Fibroblast of peridontal ligament (primary cell): ENCODE data around the gene GRIK2.

Source experiments
- DNase-seq: peaks from one replicate; pipeline ENCODE4 v3.0.0-alpha.2; 2010; ENCODE audit errors: extremely low read depth

GRIK2 gene

DNA sequence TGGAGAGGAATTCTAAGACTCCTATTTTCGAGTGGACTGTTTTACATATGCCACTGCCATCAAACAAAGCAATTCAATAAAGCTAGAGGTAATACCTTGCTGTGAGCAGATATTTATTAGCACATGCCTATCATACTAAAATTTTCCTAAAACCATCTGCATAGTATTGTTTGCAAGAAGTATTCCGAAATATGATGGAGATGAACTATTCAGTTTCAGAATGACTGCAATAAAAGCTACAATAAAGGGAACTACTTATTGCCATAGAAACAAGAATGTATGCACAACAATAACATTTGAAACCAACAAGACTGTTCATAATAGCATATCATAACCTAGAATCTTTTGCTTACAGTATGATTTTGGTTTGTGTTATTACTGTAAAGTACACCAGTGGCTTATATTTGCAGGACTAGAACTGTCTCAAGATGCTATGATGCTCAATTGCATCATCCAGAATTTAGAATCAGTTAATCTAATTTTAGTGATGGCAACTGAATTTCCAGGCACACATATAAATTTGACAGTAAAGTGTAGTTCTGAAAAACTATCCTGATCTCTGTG lies 144.3 kb downstream of the GRIK2 start:
- peak; percentile 66 for DNase-seq

DNA sequence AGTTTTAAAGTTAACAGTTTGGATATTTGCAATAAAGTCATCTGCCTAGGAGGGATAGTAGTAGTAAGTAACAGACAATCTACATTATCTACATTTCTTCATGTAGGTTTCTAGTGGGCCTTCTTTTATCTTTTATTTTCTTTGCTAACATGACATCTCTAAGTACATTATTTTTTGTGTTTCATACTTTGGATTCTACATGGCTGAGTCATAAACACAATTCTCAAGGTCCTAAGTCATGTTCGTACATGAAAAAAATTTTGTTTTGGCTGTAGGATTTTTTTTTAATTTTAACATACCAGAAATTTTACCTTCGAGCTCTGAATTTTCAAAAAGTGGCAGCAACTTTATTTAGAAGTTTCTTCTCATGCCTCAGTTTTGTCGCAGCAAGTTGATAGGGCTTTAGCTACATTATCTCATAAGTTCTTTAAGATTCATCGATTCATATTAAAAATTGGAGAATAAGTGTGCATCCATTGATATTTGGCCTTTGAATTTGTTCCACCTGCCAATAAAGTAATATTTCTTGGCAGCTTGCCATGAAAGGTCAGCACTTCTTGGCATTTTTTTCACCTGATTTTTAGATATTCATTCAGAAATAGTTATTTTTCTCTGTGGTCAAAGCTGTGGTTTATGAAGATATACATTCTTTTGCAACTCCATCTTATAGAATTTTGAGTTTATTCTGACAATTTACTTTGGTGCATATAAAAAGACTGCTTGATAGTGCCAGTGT lies 146.2 kb downstream of the GRIK2 start:
- peak; percentile 69 for DNase-seq

DNA sequence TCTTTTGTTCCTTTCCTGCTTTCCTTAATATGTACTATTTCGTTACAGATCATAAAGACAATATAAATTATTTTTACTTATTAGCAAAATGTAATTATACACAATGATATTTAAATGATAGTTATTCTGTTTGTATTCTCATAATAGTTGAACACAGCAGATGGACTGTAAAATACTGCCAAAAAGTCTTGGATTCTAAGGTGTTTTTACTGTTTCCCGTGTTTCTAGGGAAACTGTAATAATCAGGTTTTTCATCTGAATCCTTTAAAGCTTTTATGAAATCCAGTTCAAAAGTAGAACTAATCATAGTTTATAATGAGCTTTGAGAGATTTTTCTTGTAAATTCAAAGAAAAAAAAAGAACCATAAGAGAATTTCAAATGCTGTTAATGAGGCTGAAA lies 148.4 kb downstream of the GRIK2 start:
- DNase-seq = no peak

DNA sequence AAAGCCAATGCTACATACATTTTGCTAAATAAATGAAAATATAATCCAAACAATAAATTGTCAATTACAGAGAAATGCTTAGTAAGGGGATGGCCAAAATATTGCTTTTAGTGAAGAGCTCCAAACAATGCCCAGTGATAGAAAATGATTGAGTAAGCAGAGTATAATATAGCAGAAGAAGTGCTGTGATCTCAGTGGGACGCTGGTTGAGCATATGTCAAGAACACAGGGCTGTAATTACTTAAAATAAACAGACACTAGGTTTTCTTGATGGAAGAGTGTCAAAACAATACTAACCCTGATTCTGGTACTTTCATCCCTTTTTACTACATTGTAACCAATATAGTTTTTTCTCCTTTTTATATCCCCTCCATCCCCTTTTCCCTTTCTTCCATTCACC lies 150.3 kb downstream of the GRIK2 start:
- DNase-seq = no peak

DNA sequence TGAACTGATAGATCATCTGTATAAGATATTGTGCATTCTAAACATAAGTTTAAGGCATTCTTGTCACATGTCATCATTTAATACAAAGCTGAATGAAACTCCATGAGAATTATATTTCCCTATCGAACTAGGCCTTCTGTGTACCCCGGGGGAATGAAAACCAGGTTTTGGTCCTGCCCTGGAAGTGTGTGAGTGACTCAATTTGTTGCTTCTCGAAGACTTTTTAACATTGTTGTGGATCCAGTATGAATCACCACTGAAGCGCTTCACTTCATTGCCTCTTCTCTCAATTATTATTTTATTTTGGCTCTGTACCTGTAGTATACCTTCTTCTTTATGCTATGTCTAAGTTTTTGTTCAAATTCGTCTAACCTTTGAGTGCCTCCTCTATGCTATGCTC lies 150.8 kb downstream of the GRIK2 start:
- DNase-seq = no peak

DNA sequence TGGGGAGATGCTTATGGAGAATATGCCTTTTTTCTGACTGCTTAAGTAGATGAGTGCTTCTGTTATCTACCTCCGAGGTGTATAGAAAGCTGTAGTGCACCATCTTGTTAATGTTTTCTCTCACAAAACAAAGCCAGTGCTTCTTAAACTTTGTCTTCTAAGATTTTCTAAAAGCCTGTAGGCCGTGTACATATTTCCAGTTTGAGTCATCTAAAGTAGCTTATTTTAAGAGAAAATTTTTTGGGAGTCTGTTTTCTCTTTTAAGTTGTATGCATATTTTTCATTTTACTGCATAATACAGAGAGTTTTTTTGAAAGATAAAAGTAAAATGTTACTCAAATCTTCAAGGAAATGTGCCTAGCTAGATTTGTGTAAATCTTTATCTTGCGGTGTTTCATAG lies 151.7 kb downstream of the GRIK2 start:
- peak; percentile 61 for DNase-seq

DNA sequence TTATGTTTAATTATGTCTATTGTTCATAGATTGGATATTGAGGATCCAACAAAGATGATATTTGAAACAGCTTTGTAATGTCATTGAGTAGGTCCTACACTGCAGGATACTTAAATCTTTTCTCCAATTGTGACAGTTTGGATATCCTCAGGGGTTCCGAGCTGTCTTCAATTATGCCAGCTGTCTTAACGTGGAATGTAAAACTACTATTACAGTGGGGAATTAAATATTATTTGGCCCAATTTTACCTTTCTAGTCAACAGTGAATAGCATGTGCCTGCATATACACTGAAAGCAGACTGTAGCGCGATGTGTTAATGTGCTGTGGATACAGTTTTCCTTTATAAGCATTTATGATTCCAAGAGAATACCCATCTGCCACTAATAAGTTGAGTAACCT lies 156.9 kb downstream of the GRIK2 start:
- no peak for DNase-seq

DNA sequence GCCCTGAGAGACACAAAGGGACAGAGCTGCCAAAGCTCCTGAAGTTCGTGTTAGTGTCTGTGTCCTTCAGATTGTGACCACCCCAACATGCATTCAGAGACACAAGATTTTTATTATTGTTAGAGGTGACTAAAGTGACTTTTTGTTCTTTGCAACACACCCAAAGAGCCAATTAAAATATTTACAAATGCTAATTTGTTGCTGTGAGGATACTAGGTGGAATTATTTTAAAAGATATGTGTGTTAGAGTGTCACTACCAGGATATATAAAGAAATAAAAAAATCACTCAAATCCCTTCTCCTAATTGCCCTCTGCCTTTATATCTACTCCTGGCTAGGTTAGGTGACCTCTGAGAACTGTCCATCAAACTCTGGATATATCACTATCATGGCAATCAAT lies 160.7 kb downstream of the GRIK2 start:
- no peak for DNase-seq

DNA sequence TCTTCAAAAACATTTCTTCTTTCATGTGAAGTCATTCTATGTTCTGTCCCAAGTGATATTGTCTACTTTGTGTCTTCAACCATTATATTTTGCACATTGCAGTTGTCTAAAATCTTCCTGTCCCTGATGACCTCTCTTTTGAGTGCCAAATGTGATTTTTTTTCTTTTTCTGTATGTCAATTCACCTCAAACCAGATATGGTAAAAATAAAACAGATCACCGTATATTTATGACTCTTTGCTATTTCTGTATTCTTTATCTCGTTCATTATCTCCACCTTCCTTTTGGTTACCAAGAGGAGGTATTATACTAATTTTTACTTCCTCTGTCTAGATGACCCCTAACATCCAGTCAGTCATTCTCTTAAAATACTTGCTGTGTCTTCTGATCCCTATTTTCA lies 165.2 kb downstream of the GRIK2 start:
- no peak for DNase-seq

DNA sequence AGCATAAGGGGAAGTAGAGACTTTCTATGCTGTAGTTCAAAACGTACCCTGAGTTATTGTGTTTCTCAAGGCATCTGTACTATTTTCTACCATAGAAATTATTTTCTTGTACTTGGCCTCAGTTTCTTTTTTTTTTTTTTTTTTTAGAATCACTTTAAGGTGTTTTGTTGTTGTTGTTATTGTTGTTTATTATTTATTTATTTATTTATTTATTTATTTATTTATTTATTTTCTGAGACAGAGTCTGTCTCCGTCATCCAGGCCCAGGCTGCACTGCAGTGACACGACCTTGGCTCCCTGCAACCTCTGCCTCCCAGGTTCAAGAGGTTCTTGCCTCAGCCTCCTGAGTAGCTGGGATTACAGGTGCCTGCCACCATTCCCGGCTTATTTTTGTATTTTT lies 179.1 kb downstream of the GRIK2 start:
- DNase-seq = no peak

DNA sequence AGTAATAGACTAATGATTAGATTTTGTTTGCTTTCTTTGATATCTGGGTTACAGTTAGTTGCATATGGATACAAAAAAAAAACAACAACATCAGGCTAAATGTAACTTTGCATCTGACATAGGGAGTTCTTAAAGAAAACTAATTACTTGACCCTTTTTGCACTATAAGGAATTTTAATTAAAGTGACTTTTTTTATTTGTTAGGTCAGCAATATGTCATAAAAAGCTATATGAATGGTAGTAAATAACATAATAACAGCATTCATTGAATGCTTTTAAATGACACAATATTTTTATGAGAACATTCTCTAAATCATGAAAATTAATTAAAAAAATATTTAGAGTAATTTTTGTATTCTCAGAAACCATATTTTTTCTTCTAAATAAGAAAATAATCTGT lies 183.6 kb downstream of the GRIK2 start:
- no peak for DNase-seq

DNA sequence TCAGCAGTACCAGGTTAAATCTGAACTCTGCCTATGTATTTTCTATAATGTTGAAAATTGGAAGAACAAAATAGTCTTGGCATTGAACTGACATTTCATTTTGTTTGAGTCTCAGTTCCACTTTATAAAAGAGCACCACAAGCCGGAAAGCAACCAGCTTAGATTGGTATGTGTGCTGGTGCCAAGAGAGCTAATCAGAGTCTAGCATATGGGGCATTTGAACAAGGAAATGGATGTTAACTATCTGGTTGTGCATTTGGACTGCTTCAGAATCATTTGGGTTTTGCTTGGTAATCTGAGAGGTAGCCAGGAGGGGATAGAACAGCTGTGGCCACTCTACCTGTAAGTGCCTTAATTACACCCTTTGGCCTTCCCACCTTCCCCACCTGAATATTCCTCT lies 184.8 kb downstream of the GRIK2 start:
- DNase-seq = no peak

DNA sequence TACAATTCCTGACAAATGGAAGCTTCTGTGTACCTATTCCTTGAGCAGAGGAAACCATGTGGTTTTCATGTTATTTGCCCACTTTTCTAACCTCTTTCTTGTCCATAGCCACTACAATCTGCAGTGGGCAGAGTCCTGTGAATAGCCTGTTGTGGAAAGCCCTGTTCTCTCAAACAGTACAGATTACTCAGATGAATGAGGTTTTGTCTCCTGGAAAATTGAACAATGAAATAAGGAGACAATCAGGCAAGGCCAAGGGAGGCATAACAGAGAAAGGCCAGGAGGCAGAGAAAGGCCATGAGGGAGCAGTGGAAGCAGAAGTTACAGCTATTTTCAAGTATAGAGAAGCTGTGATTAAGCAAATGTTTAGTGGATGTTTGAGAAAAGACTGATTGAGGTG lies 189.3 kb downstream of the GRIK2 start:
- no peak for DNase-seq

DNA sequence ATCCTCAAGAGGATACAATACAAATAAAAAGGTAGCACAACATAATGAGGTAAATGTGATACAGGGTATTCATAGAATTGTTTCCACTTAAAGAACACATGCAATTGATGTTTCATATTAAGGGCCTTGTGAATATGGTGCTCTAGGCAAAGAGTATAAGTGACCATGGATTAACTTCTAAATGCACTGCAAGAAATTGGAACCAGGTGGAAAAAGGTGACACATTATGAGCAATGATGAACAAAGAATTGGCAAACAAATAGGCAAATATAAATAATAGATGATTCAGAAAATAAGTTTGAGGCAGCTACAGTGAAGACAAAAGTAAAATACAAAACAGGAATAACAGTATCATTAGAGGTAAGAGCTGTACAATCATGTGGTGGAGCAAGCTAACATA lies 192.0 kb downstream of the GRIK2 start:
- DNase-seq = no peak

DNA sequence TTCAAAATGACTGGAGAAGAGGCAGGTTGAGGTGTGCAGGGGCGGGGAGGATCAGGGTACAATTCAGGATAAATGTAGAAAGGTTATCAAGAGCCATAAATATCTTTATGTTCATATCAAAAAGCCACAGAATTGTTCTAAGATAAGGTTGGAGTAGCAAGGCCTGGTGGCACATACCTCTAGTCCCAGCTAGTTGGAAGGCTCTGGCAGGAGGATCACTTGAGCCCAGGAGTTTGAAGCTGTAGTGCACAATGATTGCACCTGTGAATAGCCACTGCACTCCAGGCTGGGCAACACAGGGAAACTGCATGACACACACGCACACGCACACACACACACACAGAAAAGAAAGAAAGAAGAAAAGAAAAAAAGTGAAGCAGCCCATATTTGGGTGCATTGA lies 194.8 kb downstream of the GRIK2 start:
- DNase-seq = no peak

DNA sequence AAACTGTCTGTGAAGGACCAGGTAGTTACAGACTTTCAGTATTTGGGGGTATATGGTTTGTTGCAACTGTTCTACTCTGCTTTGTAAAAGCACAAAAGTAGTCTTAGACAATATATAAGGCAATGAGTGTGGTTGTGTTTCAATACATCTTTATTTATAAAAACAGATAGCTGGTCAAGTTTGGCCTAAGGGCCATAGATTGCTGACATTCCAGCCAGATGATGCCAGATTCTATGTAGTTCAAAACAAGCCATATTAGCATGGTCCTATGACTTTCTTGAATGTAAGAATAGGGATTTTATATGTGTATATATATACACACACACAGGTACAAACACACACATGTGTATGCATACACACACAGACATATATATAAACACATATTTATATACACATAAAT lies 201.8 kb downstream of the GRIK2 start:
- no peak for DNase-seq

DNA sequence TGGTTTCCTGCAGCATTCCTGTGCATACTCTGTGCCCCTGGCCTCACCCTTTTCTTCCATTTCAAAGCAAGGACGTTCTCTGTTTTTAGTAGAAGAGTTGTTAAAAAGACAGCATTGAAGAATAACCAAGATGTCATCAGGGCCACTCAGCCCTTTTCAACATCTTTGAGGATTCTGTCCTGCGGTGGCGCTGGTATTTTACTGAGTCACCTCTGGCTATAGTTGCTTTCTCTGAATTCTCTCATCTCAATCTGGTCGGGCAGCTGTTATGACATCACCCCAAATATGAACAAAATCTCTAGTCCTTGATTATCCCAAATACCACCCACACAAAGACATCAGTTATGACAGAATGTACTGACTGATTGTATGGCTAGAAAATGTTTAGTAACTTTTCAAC lies 204.2 kb downstream of the GRIK2 start:
- peak; percentile 47 for DNase-seq

DNA sequence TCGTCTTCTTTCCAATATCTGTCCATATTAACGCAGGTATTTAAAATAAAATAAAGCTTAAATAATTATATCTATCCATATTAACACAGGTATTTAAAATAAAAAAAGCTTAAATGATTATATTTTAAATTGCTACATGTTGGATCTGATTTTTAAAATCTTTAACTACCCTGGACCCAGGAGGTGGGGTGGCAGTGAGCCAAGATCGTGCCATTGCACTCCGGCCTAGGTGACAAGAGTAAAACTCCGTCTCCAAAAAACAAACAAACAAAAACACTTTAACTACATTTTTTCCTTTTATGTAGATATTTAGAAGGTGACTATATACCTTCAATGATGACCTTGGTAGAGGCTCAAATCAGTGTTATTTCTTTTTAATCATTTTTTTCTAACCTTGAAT lies 211.9 kb downstream of the GRIK2 start:
- DNase-seq = no peak

DNA sequence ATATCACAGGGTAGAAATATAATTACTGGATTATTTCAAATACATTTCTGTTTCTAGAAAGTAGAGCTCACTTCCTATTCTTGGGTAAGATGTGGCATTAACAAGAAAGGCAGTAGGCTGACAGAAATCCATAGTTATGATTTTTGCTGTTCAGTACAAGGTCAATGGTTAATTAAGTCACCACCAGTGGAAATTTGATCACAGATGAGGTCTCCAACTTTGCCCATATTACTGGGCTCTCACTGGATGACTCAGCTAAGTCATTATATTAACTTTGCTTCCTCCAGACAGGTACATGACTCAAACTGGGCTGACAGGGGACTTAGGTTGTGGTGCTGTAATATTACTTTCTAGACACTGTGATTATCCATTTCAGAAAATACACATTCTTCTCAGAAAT lies 212.4 kb downstream of the GRIK2 start:
- DNase-seq = no peak

DNA sequence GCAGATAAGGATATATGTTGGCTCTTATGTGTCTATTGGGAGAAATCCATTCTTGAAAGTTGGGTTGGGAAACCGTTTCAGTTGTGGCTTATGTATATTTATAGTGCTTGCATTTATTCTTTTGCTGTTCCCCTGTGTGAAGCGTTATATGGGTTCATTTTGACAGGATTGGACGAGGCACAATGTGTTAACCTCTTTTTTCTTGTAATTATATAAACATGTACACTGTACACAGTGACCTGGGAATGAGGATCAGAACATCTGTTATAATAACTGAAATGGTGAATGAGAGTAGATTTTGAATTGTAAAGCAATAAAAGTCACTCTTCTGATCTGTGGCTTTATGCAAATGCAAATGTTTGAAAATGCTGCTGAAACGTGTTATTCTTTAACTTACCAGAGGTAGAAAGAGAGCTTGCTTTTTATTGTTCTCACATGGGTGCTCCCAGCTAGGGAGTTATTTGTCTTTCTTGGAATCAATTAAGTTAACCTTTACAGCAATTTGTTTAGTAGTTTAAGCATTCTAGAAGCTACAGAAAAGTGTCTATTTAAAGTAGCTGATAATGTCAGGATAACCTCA lies 213.7 kb downstream of the GRIK2 start:
- no peak for DNase-seq

DNA sequence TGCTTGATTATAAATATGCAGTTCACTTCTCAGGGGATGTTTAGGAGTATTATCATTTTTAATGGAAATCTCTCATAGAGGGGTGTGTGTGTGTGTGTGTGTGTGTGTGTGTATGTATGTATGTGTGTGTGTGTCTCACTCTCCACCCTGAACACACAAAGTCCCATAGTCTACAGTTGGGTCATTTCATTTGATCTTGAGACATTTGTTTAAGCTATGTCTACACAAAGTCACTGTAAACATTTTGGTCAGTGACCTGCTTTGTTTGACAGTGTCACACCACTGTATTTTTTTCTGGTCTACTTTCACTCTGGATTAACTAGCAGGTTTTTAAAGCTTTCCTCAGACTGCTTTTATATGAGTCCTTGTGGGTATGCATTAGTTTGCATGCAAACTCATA lies 215.2 kb downstream of the GRIK2 start:
- no peak for DNase-seq

DNA sequence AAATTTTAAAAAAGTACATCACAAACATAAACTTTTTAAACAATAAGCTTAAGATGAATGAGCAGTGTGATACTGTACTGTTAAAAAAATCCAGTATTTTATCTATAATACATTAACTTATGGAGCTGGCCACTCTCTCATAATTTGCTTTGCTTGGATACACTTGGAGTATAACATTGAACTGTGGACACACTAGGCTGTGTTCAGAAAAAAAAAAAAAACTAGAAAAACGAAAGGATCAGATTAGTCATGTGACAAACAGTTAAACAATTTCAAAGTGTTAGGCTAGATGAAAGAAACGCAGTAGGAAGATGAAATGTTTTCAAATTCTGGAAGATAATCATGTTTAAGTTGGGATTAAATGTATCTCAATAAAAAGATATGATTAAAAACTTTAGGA lies 220.0 kb downstream of the GRIK2 start:
- no peak for DNase-seq

DNA sequence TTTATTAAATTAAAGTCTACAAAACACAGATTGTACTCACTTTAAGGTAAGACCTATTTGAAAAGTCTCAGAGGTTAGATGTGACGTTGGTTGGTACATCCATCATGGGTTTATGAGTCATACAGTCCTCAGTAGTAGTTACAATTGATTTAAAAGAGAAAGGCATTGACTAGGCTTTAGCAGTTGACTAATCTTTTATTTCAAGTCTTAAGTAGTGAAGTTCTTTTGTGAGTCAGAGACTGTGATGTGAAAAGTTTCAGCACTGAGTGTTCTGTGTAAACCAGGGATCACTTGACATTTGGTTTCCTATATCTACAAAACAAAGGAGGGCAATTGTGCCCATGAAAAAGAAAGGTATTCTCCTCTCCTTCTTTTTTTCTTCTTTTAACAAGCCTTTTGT lies 221.3 kb downstream of the GRIK2 start:
- peak; percentile 5 for DNase-seq

DNA sequence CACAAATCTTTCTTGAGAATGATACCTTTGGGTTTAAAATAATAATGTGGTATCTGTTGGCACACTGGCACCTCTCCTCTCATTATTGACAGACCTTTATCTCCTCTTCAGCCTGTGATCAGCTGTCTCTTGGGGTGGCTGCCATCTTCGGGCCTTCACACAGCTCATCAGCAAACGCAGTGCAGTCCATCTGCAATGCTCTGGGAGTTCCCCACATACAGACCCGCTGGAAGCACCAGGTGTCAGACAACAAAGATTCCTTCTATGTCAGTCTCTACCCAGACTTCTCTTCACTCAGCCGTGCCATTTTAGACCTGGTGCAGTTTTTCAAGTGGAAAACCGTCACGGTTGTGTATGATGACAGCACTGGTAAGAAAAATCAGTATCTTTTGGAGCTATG lies 232.8 kb downstream of the GRIK2 start:
- no peak for DNase-seq
